ENCODE results near the gene C6orf15.

Gene C6orf15

DNA sequence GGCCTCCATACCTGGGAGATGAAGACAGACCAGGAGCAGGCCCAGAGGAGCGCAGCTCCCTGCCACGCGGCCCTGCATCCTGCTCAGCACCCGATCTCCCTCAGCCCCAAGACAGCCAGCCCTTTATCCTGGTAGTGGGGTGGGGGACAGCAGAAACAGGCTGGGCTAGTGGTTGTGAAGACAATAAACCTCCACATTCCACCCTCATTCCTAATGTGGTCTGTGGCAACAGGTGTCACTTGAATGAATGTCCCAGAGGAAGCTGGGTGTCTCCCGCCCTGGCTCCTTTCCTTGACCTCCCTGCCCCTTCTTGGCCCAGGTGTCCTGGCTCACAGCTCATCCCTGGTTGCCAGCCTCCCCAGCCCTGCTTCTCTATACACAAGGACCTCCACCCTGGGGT lies at the start of gene C6orf15:
Gene C6orf15 (minus strand): TSS at position 98 of the 400 bp plus-strand sequence. CDS start 20 bp downstream, at position 78.
- DNase-seq, result no peak

DNA sequence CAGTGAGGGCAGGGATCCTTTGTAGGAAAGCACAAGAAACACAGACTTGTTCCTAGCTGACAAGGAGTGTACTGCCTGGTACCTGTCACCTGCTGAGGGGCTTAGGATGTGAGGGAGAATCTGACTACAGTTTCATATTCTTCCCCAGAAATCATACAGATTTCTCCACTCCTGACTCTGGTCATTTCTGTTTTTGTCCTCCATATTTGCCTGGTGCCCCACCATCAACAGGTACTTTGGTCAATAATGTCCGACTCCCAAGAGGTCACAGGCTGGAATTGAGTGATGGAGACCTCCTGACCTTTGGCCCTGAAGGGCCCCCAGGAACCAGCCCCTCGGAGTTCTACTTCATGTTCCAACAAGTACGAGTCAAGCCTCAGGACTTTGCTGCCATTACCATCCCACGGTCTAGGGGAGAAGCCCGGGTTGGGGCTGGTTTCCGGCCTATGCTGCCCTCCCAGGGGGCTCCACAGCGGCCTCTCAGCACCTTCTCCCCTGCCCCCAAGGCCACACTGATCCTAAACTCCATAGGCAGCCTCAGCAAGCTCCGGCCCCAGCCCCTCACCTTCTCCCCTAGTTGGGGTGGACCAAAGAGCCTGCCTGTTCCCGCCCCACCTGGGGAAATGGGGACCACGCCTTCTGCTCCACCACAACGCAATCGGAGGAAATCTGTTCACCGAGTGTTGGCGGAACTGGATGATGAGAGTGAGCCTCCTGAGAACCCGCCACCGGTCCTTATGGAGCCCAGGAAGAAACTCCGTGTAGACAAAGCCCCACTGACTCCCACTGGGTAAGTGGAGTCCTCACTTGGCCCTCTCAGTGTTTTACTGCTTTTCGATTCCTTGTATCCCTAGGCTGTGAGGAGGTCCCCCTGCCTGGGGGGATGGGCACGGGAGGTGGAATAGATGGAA lies 49.1 kb upstream of the C6orf15 start:
- no peak for DNase-seq

DNA sequence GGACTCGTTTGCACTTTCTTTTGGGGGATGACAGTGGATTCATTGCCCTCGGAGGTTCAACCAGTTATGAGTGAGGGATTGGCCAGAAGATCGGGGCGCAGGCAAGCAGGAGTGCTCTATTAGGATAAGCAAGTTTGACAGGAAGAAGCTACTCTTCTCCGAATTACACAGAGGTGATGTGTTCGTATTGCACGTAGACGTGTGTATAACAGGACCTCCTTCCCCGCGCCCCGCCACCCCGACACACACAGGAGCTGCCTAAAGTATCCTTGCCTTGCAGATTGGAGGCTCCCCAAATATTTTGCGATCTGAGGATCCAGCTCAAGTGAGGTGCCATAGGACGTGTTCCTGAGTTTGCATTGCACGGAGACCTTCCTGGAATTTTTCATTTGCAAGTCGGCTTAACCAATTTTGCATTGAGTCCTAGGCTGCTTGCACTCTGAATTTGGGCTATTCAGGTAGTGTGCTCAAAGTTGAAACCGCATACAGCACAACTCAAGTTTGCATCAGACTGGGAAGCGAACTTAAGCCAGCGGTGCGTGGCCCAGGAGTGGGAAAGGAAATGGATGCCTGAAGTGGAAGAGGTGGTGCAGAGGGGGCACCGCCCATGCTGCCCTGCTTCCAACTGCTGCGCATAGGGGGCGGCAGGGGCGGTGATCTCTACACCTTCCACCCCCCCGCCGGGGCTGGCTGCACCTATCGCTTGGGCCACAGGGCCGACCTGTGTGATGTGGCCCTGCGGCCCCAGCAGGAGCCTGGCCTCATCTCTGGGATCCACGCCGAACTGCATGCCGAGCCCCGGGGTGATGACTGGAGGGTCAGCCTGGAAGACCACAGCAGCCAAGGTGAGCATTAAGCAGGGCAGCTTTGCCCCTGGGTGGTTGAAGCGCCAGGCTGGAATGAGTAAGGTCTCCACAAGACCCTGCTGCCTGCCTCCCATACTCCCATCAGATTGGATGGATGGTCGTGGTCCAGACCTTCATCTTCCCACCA lies 46.8 kb upstream of the C6orf15 start:
- no peak for DNase-seq

DNA sequence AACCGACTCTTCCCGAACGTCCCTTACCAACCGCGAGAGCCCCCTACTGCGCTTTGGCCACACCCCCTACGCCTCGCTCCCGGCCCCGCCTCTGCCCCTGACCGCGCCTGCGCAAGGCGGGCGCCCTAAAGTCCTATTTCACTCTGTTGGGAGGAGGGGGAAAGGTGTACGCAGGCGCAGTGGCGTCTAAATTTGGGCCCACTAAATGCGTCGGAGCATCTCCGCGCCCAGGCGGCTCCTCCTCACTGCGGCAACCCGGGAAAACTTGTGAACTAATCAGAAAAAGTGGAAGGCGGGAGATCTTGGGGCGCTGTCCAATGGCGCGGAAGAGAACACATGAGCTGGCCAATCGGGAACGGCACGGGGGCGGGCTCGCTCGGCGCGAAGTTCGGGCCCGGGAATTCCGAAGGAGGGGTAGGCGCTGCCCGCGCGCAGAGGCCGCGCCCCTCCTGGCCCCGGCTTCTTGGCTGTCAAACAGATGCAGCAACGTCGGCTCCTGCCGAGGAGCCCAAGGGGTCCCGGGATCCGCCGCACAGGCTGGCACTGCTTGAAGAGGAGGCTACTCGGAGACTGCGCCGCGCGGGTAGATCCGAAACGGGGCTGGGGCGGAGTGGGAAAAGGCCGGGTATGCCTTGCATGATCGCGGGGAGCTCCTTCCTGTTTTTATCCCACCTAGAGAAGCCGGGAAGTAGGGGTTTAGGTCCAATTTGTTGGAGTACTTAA lies 45.9 kb upstream of the C6orf15 start, which contains the start of gene TCF19:
Gene TCF19 (plus strand): TSS at position 450 of the 723 bp plus-strand sequence. CDS start 881 bp downstream, outside the sequence.
- DNase-seq, result peak; percentile 96 to 98

GRCh38 chr6:31157513-31158139 lies 45.3 kb upstream of the C6orf15 start, which contains the start of gene CCHCR1:
CCHCR1 (minus strand) TSS chr6:31157802; CDS start chr6:31157600, 202 bp downstream.
- no peak for DNase-seq

- DNase-seq, result no peak
Observed at GRCh38 chr6:31156641-31157040, 44.3 kb upstream of the C6orf15 start.

GRCh38 chr6:31154436-31154835 lies 42.1 kb upstream of the C6orf15 start:
- DNase-seq, result no peak

- no peak for DNase-seq
Observed at GRCh38 chr6:31152781-31153180, 40.4 kb upstream of the C6orf15 start.

DNA sequence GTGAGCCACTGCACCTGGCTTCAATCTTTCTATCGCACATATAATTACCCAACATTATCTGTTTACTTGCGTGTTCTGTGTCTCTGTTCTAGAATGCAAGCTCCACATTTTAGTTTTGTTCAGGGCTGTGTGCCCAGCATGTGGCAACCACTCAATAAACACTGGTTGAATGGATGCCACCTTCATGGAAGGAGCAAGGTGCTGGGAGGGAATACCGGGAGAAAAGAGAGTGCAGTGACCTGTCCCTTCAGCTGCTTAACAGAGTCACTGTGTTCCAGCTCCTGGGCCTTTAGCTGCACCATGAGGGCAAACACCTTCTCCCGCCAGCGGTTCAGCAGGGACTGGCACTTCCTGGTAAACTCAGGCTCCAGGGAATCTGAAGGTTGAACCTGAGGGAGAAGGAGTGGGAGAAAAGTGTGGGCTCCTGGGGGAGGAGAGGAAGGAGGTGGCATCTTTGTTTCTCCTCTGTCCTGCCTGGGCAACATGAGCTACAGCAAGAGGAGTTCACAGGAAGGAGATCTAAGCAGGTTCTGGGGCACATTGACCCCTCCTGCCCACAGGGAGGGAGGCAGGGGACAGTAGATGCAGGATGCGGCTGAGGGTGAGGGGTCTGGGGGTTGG lies 37.6 kb upstream of the C6orf15 start:
- no peak for DNase-seq

DNA sequence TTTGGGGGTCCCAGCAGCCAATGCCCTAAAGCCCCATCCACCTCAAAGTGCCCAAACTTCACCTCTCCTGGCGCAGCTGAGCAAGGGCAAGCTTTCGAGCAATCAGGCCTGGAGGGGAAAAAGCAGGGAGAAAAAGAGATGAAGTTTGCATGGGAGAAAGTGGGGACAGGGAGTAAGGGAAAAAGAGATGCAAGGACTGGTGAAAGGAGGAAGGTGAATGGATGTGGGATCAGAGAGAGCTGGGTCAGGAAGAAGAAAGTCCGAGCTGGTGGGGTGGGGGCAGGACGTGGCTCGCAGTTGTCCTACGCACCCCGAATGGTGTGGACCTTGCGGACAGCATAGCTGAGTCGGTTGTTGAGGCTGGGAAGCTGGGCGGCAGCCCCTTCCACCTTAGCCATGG lies 33.0 kb upstream of the C6orf15 start:
- DNase-seq, result no peak

DNA sequence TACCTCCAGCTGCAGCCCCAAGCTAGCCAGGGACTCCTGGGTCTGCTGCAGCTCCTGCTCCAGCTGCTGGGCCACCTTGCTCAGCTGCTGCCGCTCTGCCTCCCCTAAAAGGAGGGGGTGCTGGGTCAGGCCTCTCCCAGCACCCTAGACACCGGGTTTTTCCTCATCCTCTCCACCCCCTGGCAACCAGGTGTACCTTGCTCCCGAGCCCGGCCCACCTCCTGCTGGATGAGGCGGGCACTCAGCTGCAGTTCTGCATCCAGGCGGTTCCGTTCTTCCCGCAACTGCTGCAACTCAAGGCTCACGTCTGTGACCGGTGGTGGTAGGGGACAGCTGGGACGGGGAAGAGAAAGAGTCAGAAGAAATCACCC lies 32.6 kb upstream of the C6orf15 start:
- DNase-seq, result no peak

DNA sequence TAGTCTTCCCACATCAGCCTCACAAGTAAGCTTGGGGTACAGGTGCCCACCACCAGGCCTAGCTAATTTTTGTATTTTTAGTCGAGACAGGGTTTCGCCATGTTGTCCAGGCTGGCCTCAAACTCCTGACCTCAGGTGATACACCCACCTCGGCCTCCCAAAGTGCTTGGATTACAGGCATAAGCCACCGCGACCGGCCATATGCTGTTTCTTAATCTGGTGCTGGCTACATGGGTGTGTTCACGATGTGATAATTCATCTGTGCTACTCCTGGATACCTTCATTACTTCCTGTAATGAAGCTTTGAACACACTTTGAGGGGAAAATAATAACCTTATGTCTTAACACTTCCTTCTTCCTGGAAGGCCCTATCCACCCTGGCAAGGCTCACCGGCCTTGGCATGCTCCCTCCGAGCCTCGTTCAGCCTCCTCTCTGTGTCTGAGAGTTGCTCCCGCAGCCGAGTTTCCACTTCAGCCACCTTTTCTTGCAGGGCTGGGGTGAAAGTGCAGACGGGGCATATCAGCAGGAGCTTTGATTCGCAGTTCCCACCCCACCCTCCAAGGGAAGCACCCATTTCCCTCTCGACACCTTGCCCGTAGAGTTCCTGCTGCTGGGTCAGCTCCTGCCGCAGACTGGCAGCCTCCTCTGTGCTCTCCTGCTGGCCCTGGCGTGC lies 32.1 kb upstream of the C6orf15 start:
- no peak for DNase-seq

- DNase-seq, result no peak
Observed at GRCh38 chr6:31143148-31143547, 30.8 kb upstream of the C6orf15 start.

GRCh38 chr6:31142361-31142761 lies 30.0 kb upstream of the C6orf15 start:
- DNase-seq, result no peak

DNA sequence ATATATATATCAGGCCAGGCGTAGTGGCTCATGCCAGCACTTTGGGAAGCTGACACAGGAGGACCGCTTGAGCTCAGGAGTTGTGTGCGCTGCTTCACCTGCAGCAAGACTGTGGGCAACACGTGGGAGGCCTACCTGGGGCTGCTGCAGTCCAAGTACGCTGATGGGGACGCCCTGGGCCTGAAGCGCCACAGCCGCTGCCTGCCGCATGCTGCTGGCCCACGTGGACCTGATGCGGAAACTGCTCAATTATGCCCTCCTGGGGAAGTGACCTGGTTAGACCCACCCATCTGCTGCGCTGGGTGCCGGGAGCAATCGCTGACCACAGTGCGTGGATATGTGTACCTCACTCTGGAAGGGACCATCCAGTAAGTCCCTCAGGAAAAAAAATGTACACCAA lies 28.3 kb upstream of the C6orf15 start:
- DNase-seq, result no peak

GRCh38 chr6:31139599-31139998 lies 27.2 kb upstream of the C6orf15 start:
- DNase-seq, result no peak

- no peak for DNase-seq
Observed at GRCh38 chr6:31138982-31139381, 26.6 kb upstream of the C6orf15 start, which contains the start of gene PSORS1C2. PSORS1C2 (minus strand) TSS chr6:31139066; CDS start chr6:31139026, 40 bp downstream.

GRCh38 chr6:31135710-31136109 lies 23.3 kb upstream of the C6orf15 start:
- no peak for DNase-seq

DNA sequence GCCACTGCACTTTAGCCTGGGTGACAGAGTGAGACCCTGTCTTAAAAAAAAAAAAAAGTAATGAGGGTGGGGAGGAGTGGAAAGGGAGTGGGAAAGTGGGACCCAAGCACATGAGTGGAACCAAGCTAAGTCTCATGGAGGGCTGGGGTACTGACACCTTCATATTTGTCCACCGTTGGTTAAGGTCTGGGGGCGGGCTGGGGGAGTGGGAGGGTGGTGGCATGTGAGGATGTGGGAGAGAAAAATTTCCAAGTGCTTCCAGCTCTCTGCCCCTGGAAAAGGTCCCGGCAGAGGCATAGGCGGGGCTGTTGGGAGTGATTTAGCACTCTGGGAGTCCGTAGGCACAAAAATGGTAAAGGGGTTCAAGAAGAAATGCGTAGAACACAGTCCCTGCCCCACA lies 20.4 kb upstream of the C6orf15 start:
- no peak for DNase-seq

DNA sequence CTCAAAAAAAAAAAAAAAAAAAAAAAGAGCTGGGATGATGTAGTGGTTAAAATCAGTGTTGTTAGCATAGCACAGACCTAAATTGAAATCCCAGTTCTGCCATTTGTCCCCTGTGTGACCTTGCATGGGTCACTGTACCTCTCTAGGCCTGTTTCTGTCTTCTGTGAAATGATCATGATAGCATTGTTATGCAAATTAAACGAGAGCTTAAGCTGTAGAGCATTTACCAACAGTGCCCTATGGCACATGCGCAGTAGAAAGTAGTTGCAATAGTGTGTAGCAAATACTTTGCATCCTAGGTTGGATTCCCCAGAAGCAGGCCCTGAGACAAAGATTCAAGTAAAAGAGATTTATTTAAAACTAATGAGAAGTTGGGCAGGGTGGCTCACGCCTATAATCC lies 19.2 kb upstream of the C6orf15 start:
- no peak for DNase-seq

GRCh38 chr6:31130751-31131150 lies 18.4 kb upstream of the C6orf15 start:
- DNase-seq, result no peak
